Measurements from ENCODE around the gene AKR1C4.

AKR1C4 gene

GRCh38 chr10:5266804-5267203, 70.2 kb downstream of the AKR1C4 start:
- no peak for DNase-seq (ENCODE audit: low spot score)

GRCh38 chr10:5268234-5268633, 71.6 kb downstream of the AKR1C4 start:
- no peak for DNase-seq (ENCODE audit: low spot score)
